ENCODE measurements around the gene ATP2B2. TPM values are rescaled to one million over a fixed set of nuclear protein-coding genes. Genes with fewer than 3 reads are reported as not detected.

The ATP2B2 gene
- total and polyA plus RNA-seq, 2 experiments from 2014 or later = 0.66 to 1.8 TPM

GRCh38 chr3:10294030-10294586 is 211.3 kb downstream of the ATP2B2 start:
- no peak overlapping the region for H3K27ac ChIP-seq
- TF ChIP-seq CTCF (IDR thresholded peaks at IDR 0.05; ENCODE audit: poor library complexity) (no peak), EZH2phosphoT487 (IDR thresholded peaks at IDR 0.05; ENCODE audit: low read depth, severe bottlenecking, unreplicated experiment) (no peak), EZH2 (IDR thresholded peaks at IDR 0.05; ENCODE audit: borderline replicate concordance) (no peak)
- H3K4me3 ChIP-seq = no peak overlapping the region
- H3K9me2 ChIP-seq (replicated peaks; ENCODE audit: insufficient read depth) = no peaks in the 10 kb centered on the region
- H3K79me2 ChIP-seq = no peaks in the 10 kb centered on the region
- no peaks in the 10 kb centered on the region for H4K20me1 ChIP-seq (ENCODE audit: insufficient read depth, poor library complexity, severe bottlenecking)
- no peaks in the 10 kb centered on the region for H3K9me3 ChIP-seq (ENCODE audit: low read depth)
- DNase-seq (ENCODE audit: low spot score) = no peak
- peaks cover 9% of the 10 kb centered on the region for H3K4me1 ChIP-seq (ENCODE audit: insufficient read depth)
- H3K36me3 ChIP-seq (replicated peaks; ENCODE audit: insufficient read depth, low read depth) = no peaks in the 10 kb centered on the region
- H3K27me3 ChIP-seq = no peaks in the 10 kb centered on the region
- no peak overlapping the region for H2AFZ ChIP-seq
- 97% methylated on average over 12 of the region's 12 CpGs for WGBS (ENCODE audit: low lambda C conversion rate, missing lambda C conversion rate)
- H3K4me2 ChIP-seq = no peak overlapping the region

- Histone ChIP-seq H3K4me2 (peak within 1 kb of the TSS; percentile 53), H4K20me1 (ENCODE audit: insufficient read depth, poor library complexity, severe bottlenecking) (no peaks in the 10 kb centered on the region), H3K27me3 (no peaks in the 10 kb centered on the region), H3K9me3 (ENCODE audit: low read depth) (no peaks in the 10 kb centered on the region), H3K9me2 (replicated peaks; ENCODE audit: insufficient read depth) (no peaks in the 10 kb centered on the region), H3K27ac (peak within 1 kb of the TSS; percentile 74), H3K36me3 (replicated peaks; ENCODE audit: insufficient read depth, low read depth) (no peaks in the 10 kb centered on the region), H3K4me3 (no peak within 1 kb of the TSS), H2AFZ (no peak within 1 kb of the TSS), H3K79me2 (no peaks in the 10 kb centered on the region), H3K4me1 (ENCODE audit: insufficient read depth) (peaks cover 9% of the 10 kb centered on the region)
- DNase-seq (ENCODE audit: low spot score) = peak; percentile 40
- WGBS (ENCODE audit: low lambda C conversion rate, missing lambda C conversion rate) = 68% methylated on average over 12 of the region's 12 CpGs
- TF ChIP-seq CTCF (IDR thresholded peaks at IDR 0.05; ENCODE audit: poor library complexity) (no peak), EZH2 (IDR thresholded peaks at IDR 0.05; ENCODE audit: borderline replicate concordance) (no peak), EZH2phosphoT487 (IDR thresholded peaks at IDR 0.05; ENCODE audit: low read depth, severe bottlenecking, unreplicated experiment) (no peak)
These were observed 212.6 kb downstream of the ATP2B2 start, which contains the start of gene GHRL for GRCh38 chr3:10292505-10293419. GHRL (minus strand) TSS chr3:10292947; CDS start chr3:10290180, 2,767 bp downstream.

GRCh38 chr3:10291641-10292040 is 213.7 kb downstream of the ATP2B2 start:
- no peak for DNase-seq (ENCODE audit: low spot score)
- no peak overlapping the region for H3K4me3 ChIP-seq
- no peaks in the 10 kb centered on the region for H3K9me3 ChIP-seq (ENCODE audit: low read depth)
- H3K79me2 ChIP-seq = no peaks in the 10 kb centered on the region
- no peaks in the 10 kb centered on the region for H3K27me3 ChIP-seq
- no peak overlapping the region for H3K27ac ChIP-seq
- WGBS (ENCODE audit: low lambda C conversion rate, missing lambda C conversion rate) = 92% methylated on average over 6 of the region's 6 CpGs
- H3K9me2 ChIP-seq (replicated peaks; ENCODE audit: insufficient read depth) = no peaks in the 10 kb centered on the region
- no peaks in the 10 kb centered on the region for H4K20me1 ChIP-seq (ENCODE audit: insufficient read depth, poor library complexity, severe bottlenecking)
- no peaks in the 10 kb centered on the region for H3K36me3 ChIP-seq (replicated peaks; ENCODE audit: insufficient read depth, low read depth)
- H2AFZ ChIP-seq = no peak overlapping the region
- H3K4me2 ChIP-seq = no peak overlapping the region
- peaks cover 9% of the 10 kb centered on the region for H3K4me1 ChIP-seq (ENCODE audit: insufficient read depth)
- TF ChIP-seq CTCF (IDR thresholded peaks at IDR 0.05; ENCODE audit: poor library complexity) = no peak
- TF ChIP-seq EZH2phosphoT487 (IDR thresholded peaks at IDR 0.05; ENCODE audit: low read depth, severe bottlenecking, unreplicated experiment) = no peak
